Testis (tissue), 3 donors: ENCODE data around the gene BRSK2. TPM values are rescaled to one million over a fixed set of nuclear protein-coding genes. Genes with fewer than 3 reads are reported as not detected.

ENCODE experiments used
- DNase-seq: peaks from one replicate; pipeline ENCODE4 v3.0.0-alpha.2; 2019
- H3K27ac ChIP-seq, 2 donors: fragments of 200-600 bp; sonication (generic); one replicate each; pipeline ENCODE4 v1.5.1; 2019
- H3K27me3 ChIP-seq: fragments of 200-600 bp; sonication (generic); one replicate; pipeline ENCODE4 v1.5.1; 2019
- H3K36me3 ChIP-seq: fragments of 200-600 bp; sonication (generic); one replicate; pipeline ENCODE4 v1.5.1; 2017; ENCODE audit warnings: low read depth; ENCODE audit errors: missing control alignments
- H3K4me1 ChIP-seq: fragments of 200-600 bp; sonication (generic); one replicate; pipeline ENCODE4 v1.5.1; 2019
- H3K4me3 ChIP-seq, 2 donors: fragments of 200-600 bp; sonication (generic); one replicate each; pipeline ENCODE4 v1.5.1; 2017 to 2019
- H3K9me3 ChIP-seq: fragments of 200-600 bp; sonication (generic); one replicate; pipeline ENCODE4 v1.5.1; 2017
- CTCF ChIP-seq, 3 experiments: fragments of 450-650 bp in 2 of 3; fragments of 200-600 bp in 1 of 3; sonication (generic) in 1 of 3; IDR thresholded peaks; one replicate each; pipeline ENCODE4 v1.5.1; 2016 to 2019; ENCODE audit warnings: antibody characterized with exemption in 3 of 3, mild to moderate bottlenecking in 2 of 3, moderate library complexity in 1 of 3
- POLR2A ChIP-seq: fragments of 450-650 bp; IDR thresholded peaks from one replicate; pipeline ENCODE4 v1.6.1; 2017; ENCODE audit warnings: antibody characterized with exemption, mild to moderate bottlenecking, moderate library complexity
- WGBS, 2 donors: methylation state at CpG; one replicate each; pipeline ENCODE4 v1.1.5; 2018; 5-methylcytosine and 5-hydroxymethylcytosine counted together
- intact Hi-C: fragments of 100-400 bp; cut with DNase I; formaldehyde crosslinking; loops from one replicate; pipeline ENCODE4 v1.15.1; 2023; ENCODE audit warnings: low total_unique reads
- polyA plus RNA-seq: library from polyadenylated mRNA; stranded (reverse); fragments of 350-450 nt; fragmentation: Illumina TruSeq; extraction: RNeasy Lipid Tissue Mini Kit (QIAGEN cat#74804); gene quantifications from one replicate; pipeline ENCODE4 v1.2.3, GENCODE V29; 2014; ENCODE audit warnings: low read depth, low replicate concordance; ENCODE audit not compliant: insufficient read depth
- total RNA-seq, 2 donors: library from RNA; depleted of rRNA; stranded (reverse); fragments of >200 nt; gene quantifications; one replicate each; pipeline ENCODE4 v1.2.3, GENCODE V29; 2016

The BRSK2 gene
- total and polyA plus RNA-seq, 3 donors from 2014 or later: 24.7 to 52.3 (median 49.1) TPM

- Histone ChIP-seq H3K36me3 (no peaks in the 10 kb centered on the region), H3K9me3 (no peaks in the 10 kb centered on the region), H3K27me3 (no peaks in the 10 kb centered on the region), H3K4me1 (no peaks in the 10 kb centered on the region), H3K27ac (no peak overlapping the region), H3K4me3 (no peak overlapping the region)
- no peak for DNase-seq
- intact Hi-C loops: no loop called here
- 81% methylated on average over 17 to 26 of the region's 26 CpGs for WGBS, 2 donors
- no peak for TF ChIP-seq CTCF (IDR thresholded peaks at IDR 0.05)
- no peak for TF ChIP-seq POLR2A
Measured at GRCh38 chr11:1371836-1372465, 17.8 kb upstream of the BRSK2 start.

GRCh38 chr11:1372660-1373059, 17.1 kb upstream of the BRSK2 start:
- intact Hi-C loops: no loop called here
- 71 to 80% methylated on average over 5 to 8 of the region's 8 CpGs for WGBS, 2 donors
- H3K4me3 ChIP-seq: no peak overlapping the region
- DNase-seq: no peak
- no peak overlapping the region for H3K27ac ChIP-seq
- H3K36me3 ChIP-seq: no peaks in the 10 kb centered on the region
- no peaks in the 10 kb centered on the region for H3K4me1 ChIP-seq
- no peaks in the 10 kb centered on the region for H3K27me3 ChIP-seq
- no peaks in the 10 kb centered on the region for H3K9me3 ChIP-seq
- no peak for TF ChIP-seq CTCF (IDR thresholded peaks at IDR 0.05)
- no peak for TF ChIP-seq POLR2A

- WGBS, 2 donors: 84 to 89% methylated on average over 22 of the region's 22 CpGs
- intact Hi-C loops: no loop called here
- Histone ChIP-seq H3K27me3 (no peaks in the 10 kb centered on the region), H3K4me1 (no peaks in the 10 kb centered on the region), H3K4me3 (no peak overlapping the region), H3K27ac (no peak overlapping the region), H3K36me3 (no peaks in the 10 kb centered on the region), H3K9me3 (no peaks in the 10 kb centered on the region)
- TF ChIP-seq CTCF (IDR thresholded peaks at IDR 0.05) (no peak), POLR2A (no peak)
- no peak for DNase-seq
Measured at GRCh38 chr11:1373536-1374214, 16.1 kb upstream of the BRSK2 start.

- WGBS, 2 donors: 92 to 93% methylated on average over 5 to 25 of the region's 25 CpGs
- Histone ChIP-seq H3K4me1 (no peaks in the 10 kb centered on the region), H3K4me3 (no peak overlapping the region), H3K36me3 (no peaks in the 10 kb centered on the region), H3K9me3 (no peaks in the 10 kb centered on the region), H3K27ac (no peak overlapping the region), H3K27me3 (no peaks in the 10 kb centered on the region)
- DNase-seq: no peak
- TF ChIP-seq CTCF (IDR thresholded peaks at IDR 0.05): no peak
- no peak for TF ChIP-seq POLR2A
- intact Hi-C loops: no loop called here
Measured at GRCh38 chr11:1375161-1375954, 14.4 kb upstream of the BRSK2 start.
